Choroid plexus epithelial cell (primary cell): ENCODE measurements around the gene CNGA1.
"Not testable (repeated sequence)": the region's sequence is repeated elsewhere in the genome, so short reads cannot be mapped to it uniquely, and the experiment has no call there.

ENCODE experiments used
- DNase-seq: peaks from one replicate; pipeline ENCODE4 v3.0.0-alpha.2; 2010; ENCODE audit warnings: low read depth
- H3K4me3 ChIP-seq: 2 replicates; pipeline ENCODE4 v1.5.1; 2011; ENCODE audit warnings: low read depth, mild to moderate bottlenecking, control low read depth, low read length, moderate library complexity
- TF ChIP-seq, protein P1 (sequence below): conservative IDR thresholded peaks from 2 replicates; pipeline ENCODE4 v1.5.1; 2011; ENCODE audit warnings: low read depth, mild to moderate bottlenecking, control low read depth, inconsistent platforms, low read length, moderate library complexity

The CNGA1 gene

GRCh38 chr4:47929682-47930201 lies 86.7 kb downstream of the CNGA1 start:
- H3K4me3 ChIP-seq, result no peak overlapping the region
- TF ChIP-seq, protein P1, sequence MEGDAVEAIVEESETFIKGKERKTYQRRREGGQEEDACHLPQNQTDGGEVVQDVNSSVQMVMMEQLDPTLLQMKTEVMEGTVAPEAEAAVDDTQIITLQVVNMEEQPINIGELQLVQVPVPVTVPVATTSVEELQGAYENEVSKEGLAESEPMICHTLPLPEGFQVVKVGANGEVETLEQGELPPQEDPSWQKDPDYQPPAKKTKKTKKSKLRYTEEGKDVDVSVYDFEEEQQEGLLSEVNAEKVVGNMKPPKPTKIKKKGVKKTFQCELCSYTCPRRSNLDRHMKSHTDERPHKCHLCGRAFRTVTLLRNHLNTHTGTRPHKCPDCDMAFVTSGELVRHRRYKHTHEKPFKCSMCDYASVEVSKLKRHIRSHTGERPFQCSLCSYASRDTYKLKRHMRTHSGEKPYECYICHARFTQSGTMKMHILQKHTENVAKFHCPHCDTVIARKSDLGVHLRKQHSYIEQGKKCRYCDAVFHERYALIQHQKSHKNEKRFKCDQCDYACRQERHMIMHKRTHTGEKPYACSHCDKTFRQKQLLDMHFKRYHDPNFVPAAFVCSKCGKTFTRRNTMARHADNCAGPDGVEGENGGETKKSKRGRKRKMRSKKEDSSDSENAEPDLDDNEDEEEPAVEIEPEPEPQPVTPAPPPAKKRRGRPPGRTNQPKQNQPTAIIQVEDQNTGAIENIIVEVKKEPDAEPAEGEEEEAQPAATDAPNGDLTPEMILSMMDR, result no peak
- no peak for DNase-seq

GRCh38 chr4:47926667-47927258 lies 89.7 kb downstream of the CNGA1 start:
- DNase-seq, result peak; percentile 81
- TF ChIP-seq, protein P1, result peak; percentile 88
- peak overlapping the region; percentile 12 for H3K4me3 ChIP-seq

DNA sequence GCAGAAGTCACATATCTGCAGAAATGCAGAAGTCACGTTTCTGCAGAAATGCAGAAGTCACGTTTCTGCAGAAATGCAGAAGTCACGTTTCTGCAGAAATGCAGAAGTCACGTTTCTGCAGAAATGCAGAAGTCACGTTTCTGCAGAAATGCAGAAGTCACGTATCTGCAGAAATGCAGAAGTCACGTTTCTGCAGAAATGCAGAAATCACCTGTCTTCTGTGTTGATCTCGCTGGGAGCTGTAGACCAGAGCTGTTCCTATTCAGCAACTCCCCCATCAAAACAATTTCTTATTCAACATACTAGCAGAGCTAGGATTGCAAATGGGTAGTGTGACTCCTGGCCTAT lies 93.2 kb downstream of the CNGA1 start:
- DNase-seq, H3K4me3 ChIP-seq: not testable (repeated sequence)

DNA sequence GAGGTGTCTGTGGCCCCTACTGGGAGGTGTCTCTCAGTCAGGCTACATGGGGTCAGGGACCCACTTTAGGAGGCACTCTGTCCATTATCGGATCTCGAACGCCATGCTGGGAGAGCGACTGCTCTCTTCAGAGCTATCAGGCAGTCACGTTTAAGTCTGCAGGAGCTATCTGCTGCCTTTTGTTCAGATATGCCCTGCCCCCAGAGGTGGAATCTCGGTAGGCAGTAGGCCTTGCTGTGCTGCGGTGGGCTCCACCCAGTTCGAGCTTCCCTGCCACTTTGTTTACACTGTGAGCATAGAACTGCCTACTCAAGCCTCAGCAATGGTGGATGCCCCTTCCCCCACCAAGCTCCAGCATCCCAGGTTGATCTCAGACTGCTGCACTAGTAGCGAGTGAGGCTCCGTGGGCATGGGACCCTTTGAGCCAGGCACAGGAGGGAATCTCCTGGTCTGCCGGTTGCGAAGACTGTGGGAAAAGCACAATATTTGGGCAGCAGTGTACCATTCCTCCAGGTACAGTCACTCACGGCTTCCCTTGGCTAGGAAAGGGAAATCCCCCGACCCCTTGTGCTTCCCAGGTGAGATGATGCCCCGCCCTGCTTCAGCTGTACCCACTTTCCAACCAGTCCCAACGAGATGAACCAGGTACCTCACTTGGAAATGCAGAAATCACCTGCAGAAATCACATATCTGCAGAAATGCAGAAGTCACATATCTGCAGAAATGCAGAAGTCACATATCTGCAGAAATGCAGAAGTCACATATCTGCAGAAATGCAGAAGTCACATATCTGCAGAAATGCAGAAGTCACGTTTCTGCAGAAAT lies 93.8 kb downstream of the CNGA1 start:
- DNase-seq, H3K4me3 ChIP-seq: not testable (repeated sequence)

DNA sequence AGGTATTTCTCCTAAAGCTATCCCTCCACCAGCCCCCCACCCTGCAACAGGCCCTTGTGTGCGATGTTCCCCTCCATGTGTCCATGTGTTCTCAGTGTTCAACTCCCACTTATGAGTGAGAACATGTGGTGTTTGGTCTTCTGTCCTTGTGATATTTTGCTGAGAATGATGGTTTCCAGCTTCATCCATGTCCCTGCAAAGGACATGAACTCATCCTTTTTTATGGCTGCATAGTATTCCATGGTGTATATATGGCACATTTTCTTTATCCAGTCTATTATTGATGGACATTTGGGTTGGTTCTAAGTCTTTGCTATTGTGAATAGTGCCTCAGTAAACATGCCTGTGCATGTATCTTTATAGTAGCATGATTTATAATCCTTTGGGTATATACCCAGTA lies 99.3 kb downstream of the CNGA1 start:
- H3K4me3 ChIP-seq, DNase-seq: not testable (repeated sequence)

GRCh38 chr4:47915378-47915777 lies 101.1 kb downstream of the CNGA1 start:
- no peak overlapping the region for H3K4me3 ChIP-seq
- TF ChIP-seq, protein P1, result no peak
- no peak for DNase-seq

DNA sequence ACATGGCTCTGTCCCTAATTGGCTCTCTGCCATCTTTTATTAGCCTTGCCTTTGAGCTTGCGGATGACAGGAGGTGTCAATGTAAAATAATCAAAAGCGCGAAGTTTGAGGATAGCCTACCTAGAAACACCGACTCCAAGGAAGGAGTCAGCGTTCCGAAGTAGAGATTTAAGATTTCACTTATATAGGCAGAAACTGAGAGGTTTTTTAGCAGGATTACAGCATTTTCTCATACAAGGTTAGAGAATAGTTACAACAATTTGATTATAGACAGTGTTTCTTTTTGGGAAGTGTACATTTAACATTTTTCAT lies 101.6 kb downstream of the CNGA1 start:
- peak overlapping the region; percentile 91 for H3K4me3 ChIP-seq
- DNase-seq, result no peak
- TF ChIP-seq, protein P1, result no peak

DNA sequence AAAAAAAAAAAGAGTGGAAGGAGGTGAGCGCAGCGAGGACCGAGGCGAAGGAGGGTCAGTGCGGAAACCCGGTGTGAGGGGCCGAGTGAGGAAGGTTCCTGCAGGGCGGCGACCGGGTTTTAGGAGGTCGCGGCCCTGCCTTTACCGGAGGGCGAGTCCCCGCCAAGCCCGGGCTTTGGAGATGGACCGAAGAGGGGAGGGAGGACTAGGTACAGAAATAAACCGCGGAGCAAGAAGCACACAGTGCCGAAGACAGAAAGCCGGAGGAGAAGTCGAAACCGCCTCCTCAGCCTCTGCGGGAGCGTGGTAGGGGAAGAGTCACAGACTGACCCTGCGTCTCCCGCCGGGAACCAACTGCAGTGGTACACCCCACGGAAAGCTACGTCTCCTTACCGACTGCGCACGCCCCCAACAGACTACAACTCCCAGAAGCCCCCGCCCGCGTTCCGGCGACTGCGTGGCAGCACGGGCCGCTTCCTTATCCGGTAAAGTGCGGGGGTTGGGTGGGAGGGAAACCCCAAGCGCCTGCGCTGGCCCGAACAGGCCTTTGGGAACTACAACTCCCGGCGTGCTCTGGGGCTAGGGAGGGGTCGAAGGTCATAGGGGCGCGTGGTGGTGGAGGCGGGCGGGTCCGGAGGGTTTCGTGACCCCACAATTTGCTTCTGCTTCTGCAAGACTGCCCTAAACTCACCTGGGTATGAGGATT lies 102.1 kb downstream of the CNGA1 start, which contains the start of gene NFXL1:
TSS of gene NFXL1 (minus strand) at position 364 of the 706 bp plus-strand sequence. CDS start 380 bp downstream, outside the sequence.
- TF ChIP-seq, protein P1, result no peak
- peak; percentile 99 for DNase-seq
- H3K4me3 ChIP-seq, result peak within 1 kb of the TSS; percentile 91
